ENCODE measurements around the gene CIAPIN1.
A peak's percentile ranks its signal among the peaks of the same experiment; 100 is the strongest.
"Not testable (repeated sequence)": the region's sequence is repeated elsewhere in the genome, so short reads cannot be mapped to it uniquely, and the experiment has no call there.

The CIAPIN1 gene

GRCh38 chr16:57406881-57407280 lies 40.3 kb downstream of the CIAPIN1 start:
- DNase-seq (ENCODE audit: low spot score): no peak

GRCh38 chr16:57405097-57405496 lies 42.1 kb downstream of the CIAPIN1 start:
- DNase-seq (ENCODE audit: low spot score): no peak

GRCh38 chr16:57403965-57404817 lies 43.0 kb downstream of the CIAPIN1 start, which contains the start of gene CCL17:
Gene CCL17, plus strand, starts transcription at chr16:57404767. Its CDS starts 9,166 bp downstream, at chr16:57413933.
- DNase-seq (ENCODE audit: low spot score): no peak

- DNase-seq (ENCODE audit: low spot score): no peak
Measured at GRCh38 chr16:57401943-57402640, 45.1 kb downstream of the CIAPIN1 start.

DNA sequence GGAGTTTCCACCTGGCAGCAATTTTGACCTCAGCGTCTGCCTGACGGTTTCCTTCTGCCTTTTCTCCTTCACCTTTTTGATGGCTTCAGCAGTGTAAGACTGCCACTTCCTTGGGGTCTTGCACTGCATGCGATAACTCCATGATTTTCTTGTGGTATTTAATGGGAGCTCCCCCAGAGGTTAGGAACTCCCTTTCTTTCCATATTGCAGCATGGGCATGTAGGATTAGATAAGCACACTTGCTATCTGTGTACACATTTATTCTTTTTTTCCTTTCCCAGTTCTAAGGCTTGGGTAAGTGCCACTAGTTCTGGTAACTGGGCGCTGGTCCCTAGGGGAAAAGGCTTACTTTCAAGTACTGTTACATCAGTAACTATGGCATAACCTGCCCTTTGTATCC lies 49.7 kb downstream of the CIAPIN1 start:
- DNase-seq (ENCODE audit: low spot score): not testable (repeated sequence)

GRCh38 chr16:57396786-57397185 lies 50.4 kb downstream of the CIAPIN1 start:
- no peak for DNase-seq (ENCODE audit: low spot score)

DNA sequence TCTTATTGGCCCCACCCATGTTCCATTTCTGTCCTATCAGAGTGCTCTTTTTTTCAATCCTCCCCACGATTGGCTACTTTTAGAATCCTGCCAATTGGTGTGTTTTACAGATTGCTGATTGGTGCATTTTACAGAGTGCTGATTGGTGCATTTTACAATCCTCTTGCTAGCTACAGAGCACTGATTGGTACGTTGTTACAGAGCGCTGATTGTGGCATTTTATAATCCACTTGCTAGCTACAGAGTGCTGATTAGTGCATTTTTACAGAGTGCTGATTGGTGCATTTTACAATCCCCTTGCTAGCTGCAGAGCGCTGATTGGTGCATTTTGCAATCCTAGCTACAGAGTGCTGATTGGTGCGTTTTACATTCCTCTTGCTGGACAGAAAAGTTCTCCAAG lies 52.2 kb downstream of the CIAPIN1 start:
- DNase-seq (ENCODE audit: low spot score): no peak

GRCh38 chr16:57394444-57394843 lies 52.7 kb downstream of the CIAPIN1 start:
- DNase-seq (ENCODE audit: low spot score): no peak

DNA sequence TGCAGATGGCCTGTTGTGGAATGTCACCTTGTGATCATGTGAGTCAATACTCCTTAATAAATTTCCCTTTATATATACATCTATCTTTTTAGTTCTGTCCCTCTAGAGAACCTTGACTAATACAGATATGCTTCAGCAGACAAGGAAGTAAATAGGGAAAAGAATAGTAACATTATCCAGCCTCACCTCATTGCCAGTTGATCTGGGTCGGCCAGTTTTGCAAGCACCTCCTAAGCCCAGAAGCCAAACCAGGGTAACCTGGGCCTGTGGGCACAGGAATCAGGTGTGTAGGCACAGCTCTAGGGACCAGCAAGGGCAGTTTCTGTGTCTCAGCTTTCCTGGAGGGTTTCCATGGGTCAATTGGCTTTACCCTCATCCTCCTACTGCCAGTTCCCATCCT lies 54.5 kb downstream of the CIAPIN1 start:
- DNase-seq (ENCODE audit: low spot score): no peak

DNA sequence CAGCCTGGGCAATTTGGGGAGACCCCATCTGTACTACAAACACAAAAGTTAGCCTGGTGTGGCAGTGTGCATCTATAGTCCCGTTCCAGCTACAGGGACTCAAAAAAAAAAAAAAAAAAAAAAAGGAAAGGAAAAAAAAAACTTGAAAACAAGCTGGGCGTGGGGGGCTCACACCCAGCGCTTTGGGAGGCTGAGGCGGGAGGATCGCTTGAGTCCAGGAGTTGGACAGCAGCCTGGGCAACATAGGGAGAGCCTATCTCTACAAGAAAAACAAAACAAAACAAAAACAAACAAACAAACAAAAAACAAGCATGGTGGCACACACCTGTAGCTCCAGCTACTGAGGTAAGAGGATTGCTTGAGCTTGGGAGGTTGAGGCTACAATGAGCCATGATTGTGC lies 55.5 kb downstream of the CIAPIN1 start:
- DNase-seq (ENCODE audit: low spot score): no peak

GRCh38 chr16:57391300-57391699 lies 55.9 kb downstream of the CIAPIN1 start:
- DNase-seq (ENCODE audit: low spot score): no peak

GRCh38 chr16:57390636-57391295 lies 56.4 kb downstream of the CIAPIN1 start:
- DNase-seq (ENCODE audit: low spot score): no peak

GRCh38 chr16:57389087-57389468 lies 58.1 kb downstream of the CIAPIN1 start:
- DNase-seq (ENCODE audit: low spot score): no peak

GRCh38 chr16:57388359-57389086 lies 58.7 kb downstream of the CIAPIN1 start:
- peak; percentile 52 for DNase-seq (ENCODE audit: low spot score)

DNA sequence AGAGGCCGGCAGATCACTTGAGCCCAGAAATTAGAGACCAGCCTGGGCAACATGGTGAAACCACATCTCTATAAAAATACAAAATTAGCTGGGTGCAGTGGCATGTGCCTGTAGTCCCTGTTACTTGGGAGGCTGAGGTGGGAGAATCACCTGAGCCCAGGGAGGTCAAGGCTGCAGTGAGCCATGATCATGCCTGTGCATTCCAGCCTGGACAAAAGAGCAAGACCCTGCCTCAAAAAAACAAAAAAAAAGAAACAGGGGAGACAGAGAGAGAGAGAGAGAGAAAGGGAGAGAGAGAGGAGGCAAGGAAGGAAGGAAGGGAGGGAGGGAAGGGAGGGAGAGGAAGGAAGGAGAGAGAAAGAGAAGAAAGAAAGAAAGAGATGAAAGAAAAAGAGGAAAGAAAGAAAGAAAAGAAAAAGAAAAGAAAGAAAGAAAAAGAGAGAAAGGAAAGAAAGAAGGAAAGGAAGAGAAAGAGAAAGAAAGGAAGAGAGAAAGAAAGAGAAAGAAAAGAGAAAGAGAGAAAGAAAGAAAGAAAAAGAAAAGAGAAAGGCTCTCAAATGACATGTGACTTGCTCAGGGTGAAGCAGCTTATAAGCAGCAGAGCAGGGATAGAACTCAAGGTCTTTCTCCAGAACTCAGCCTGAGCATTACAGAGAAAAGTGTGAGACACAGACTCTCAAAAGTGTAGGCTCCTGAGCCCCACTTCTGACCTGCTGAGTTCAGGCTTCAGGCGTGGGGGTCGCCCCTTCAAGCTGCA lies 59.4 kb downstream of the CIAPIN1 start:
- DNase-seq (ENCODE audit: low spot score): no peak

- no peak for DNase-seq (ENCODE audit: low spot score)
Measured at GRCh38 chr16:57386381-57386951, 60.7 kb downstream of the CIAPIN1 start.

- DNase-seq (ENCODE audit: low spot score): no peak
Measured at GRCh38 chr16:57385083-57385482, 62.1 kb downstream of the CIAPIN1 start.

DNA sequence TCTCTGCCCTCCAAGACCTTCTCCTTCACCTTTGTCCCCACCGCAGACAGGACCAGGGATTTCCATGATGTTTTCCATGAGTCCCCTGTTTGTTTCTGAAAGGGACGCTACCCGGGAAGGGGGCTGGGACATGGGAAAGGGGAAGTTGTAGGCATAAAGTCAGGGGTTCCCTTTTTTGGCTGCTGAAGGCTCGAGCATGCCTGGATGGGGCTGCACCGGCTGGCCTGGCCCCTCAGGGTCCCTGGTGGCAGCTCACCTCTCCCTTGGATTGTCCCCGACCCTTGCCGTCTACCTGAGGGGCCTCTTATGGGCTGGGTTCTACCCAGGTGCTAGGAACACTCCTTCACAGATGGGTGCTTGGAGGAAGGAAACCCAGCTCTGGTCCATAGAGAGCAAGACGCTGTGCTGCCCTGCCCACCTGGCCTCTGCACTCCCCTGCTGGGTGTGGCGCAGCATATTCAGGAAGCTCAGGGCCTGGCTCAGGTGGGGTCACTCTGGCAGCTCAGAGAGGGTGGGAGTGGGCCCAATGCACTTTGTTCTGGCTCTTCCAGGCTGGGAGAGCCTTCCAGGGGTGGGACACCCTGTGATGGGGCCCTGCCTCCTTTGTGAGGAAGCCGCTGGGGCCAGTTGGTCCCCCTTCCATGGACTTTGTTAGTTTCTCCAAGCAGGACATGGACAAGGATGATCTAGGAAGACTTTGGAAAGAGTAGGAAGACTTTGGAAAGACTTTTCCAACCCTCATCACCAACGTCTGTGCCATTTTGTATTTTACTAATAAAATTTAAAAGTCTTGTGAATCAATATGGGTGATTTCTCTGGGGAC lies 62.7 kb downstream of the CIAPIN1 start:
- DNase-seq (ENCODE audit: low spot score): no peak

- DNase-seq (ENCODE audit: low spot score): peak; percentile 16
Measured at GRCh38 chr16:57383276-57384247, 63.6 kb downstream of the CIAPIN1 start.

Data from SW480 (cell line).